CD4-positive, alpha-beta T cell treated with Interleukin-6 for 4 hours (primary cell): ENCODE measurements around the gene NCF4.
A peak's percentile ranks its signal among the peaks of the same experiment; 100 is the strongest.

ENCODE experiments used
- DNase-seq: peaks from one replicate; pipeline ENCODE4 v3.0.0-alpha.2; 2020; ENCODE audit warnings: mixed read lengths

NCF4 gene

DNA sequence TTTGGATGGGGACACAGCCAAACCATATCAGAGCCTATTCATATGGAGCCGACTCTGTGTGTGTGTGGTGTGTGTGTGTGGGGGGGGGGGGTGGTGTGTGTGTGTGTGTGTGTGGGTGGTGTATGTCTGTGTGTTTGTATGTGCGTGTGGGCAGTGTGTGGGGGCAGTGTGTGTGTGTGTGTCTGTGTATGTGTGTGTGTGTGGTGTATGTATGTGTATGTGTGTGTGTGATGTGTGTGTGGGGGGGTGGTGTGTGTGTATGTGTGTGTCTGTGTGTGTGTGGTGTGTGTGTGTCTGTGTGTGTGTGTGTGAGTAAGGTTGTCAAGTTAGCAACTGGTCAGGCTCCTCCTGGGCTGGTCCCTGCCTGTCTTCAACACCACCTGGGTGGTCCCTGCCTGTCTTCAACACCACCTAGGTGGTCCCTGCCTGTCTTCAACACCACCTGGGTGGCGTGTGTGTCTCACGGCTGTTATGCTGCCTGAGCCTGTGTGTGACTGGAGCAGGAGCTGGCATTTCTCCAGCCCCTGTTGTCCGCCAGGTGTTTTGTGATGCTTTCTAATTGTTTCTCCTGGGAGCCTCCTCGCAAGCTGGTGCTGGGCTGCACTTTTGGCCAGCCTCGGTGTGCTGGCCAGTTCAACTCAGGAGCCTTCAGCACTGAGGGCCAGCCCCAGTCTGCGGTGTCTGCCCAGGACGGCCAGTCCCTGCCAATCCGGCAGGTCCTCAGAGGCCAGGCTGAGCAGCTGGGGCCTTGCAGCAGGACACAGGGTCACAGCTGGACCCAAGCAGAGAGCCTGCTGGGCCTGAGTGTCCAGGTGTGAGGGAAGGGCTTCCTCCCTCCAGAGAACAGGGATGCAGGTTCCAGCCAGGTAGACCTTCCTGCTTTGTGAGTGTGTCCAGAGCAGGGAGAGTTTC, 22.4 kb upstream of the NCF4 start:
- no peak for DNase-seq

DNA sequence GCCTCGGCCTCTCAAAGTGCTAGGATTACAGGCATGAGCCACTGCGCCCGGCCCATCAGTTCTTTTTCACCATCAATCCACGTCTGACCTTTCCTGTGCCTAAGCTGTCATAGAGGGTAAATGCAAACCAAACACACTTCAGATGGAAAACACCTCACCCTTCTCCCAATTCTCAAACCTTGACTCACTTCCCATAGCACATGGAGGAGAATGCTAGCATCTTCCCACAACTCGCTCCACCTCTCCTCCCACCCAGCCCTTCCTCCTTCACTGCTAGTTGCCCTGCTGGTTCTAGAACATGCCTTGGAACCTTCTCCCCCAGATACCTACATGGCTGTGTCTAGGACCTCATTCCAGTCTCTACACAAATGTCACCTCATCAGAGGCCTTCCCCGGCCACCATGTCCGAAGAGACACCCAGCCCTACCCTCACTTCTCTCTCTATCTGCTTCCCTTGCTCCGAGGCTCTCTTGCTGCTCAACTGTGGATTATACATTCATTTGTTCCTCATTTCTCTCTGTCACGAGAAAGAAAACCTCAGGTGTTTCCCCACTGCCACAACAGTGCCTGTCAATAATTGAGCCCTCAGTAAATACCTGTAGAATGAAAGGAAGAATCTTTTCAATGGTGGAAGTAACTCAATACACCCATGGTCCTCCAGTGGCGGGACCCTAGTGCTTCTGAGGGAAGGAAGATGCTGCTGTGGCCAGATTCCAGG, 21.3 kb upstream of the NCF4 start:
- no peak for DNase-seq

DNA sequence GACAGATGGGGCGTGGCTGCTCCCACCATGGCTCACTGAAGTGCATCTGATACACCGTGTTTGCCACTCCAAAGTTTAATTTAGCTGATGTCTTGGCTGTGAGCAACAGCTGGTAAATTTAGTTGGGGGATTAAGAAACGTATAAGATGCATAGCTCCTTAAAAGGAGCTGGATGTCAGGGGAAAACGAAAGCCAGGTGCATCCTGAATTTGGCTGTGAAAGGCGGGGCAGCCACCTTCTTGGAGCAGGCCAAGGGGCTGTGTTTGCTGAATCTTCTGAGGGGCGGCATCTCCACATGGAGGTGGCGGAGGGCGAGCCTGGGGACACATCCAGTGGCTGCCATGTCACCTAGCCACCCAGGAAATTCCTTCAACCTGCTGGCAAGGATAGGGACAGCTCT, 20.7 kb upstream of the NCF4 start:
- DNase-seq = no peak

DNA sequence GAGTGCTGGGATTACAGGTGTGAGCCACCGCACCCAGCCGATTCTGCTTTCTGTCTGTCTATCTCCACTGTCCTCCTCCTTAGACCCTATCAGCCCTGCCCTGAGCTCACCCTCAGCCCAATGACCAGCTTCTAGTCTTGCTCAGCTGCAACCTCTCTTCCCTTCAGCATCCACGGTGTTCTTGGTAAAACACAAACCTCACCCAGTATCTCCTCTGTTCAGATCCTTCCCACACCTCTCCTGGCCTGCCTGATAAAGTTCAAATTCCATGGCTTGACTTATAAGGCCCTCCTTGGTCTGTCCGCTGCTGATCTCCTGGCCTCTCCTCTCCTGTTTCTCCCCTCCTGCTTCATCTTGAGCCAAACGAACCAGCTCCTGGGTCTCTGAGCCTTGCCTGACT, 14.5 kb upstream of the NCF4 start:
- DNase-seq = no peak

DNA sequence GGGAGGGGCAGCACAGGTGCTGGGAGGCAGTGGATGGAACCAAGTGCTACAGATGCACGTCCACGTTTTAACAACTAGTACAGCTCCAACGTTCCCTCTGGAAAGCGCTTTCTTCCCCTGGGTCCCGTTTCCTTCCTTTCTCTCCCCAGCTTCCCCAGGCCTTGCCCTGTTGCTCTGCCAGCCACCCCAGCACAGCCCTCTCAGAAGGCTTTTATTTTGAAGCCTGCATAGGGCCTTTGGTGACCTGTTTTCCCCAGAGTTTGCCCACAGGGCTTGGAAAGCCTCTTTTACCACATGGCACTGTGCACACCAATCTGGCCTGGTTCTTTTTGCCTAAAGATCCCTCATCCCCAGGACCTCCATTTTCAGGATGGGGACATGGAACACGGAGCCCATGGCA, 13.9 kb upstream of the NCF4 start:
- DNase-seq = no peak

DNA sequence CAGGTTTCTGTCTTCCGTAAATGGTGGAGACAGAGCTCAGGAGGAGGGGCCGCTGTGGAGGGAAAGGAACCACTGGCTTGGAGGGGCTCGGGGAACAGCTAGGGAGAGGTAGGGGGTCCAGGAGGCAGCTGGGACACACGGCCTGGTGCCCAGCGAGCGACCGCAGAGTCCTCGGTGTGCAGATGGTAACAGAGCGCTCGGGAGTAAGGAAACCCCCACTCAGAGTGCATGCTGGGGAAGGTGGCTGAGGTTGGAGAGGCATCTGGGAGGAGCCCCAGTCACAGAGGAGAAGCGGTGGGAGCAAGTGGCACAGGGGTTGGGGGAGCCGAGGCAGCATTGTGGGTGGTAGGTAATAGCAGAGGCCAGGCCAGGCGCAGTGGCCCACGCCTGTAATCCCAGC, 10.8 kb upstream of the NCF4 start:
- no peak for DNase-seq

DNA sequence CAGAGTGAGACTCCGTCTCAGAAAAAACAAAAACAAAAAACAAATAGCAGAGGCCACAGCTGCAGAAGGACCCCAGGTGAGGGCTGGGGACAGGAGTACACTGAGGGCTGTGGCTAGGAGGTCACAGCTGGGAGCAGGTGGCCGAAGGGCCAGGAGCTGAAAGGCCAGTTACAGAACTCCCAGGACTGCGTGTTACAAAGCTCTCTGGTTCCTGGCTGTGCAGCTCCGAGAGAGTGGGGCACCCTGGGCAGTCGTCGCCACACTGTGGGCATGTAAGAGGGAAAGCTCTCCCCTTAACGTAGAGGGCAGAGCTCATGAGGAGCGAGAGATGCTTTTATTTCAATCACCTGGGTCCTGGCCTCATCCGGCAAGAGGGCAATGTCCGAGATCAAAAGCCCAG, 10.1 kb upstream of the NCF4 start:
- no peak for DNase-seq

DNA sequence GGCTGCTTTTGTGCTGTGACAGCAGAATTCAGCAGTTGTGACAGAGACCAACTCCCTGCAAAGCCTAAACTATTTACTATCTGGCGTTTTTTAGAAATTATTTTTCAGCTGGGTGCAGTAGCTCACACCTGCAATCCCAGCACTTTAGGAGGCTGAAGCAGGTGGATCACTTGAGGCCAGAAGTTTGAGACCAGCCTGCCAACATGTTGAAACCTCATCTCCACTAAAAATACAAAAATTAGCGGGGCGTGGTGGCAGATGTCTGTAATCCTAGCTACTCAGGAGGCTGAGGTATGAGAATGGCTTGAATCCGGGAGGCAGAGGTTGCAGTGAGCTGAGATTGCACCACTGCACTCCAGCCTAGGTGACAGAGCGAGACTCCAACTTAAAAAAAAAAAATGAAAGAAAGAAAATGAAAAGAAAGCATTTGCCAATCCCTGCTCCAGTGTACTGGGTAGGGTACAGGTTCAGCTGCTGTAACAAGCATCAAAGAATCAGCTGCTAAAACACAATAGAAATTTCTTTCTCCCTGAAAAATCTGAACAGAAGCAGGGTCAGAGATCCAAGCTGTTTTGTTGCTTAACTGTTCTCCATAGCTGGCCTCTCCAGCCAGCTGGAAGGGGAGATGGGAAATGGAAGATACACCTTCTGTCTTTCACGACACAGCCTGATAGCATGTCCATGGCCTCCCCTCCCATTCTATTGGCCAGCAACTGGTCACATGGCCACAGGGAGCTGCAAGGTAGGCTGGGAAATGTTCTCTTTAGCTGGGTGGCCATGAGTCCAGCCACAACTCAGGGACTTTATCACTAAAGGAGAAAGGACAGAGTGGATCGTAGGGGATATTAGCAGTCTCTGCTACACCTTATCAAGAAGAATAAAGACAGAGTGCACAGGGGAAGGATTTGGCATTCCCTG, 8.5 kb upstream of the NCF4 start:
- DNase-seq = no peak

DNA sequence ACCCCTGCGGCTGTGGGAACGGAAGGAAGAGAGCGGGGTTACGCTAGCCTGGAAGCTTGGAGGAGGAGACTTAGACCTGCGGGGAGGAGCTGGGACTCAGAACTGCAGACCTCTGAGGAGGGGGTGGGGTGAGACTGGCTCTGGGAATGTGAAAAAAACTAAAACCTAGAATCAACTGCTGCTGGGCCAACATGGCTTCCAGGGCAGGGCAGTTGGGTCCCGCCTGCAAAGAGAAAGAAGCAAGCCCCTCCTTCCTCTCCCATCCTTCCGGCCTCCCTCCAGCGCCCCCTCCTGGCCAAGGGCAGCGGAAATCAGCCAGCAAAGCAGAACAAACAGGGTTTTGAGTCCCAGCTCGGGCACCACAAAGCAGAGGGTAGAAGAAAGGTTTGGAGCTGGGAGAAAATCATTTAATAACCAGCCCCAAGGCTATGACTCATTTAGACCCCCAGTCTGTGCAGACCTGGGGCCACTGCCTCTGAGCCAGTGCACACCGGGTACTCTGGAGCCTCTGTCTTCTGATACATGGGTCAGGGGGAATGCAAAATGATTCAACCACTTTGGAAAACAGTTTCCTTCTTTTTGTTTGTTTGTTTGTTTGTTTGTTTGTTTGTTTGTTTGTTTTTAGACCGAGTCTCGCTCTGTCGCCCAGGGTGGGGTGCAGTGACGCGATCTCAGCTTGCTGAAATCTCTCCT, 7.3 kb upstream of the NCF4 start:
- peak; percentile 89 for DNase-seq

DNA sequence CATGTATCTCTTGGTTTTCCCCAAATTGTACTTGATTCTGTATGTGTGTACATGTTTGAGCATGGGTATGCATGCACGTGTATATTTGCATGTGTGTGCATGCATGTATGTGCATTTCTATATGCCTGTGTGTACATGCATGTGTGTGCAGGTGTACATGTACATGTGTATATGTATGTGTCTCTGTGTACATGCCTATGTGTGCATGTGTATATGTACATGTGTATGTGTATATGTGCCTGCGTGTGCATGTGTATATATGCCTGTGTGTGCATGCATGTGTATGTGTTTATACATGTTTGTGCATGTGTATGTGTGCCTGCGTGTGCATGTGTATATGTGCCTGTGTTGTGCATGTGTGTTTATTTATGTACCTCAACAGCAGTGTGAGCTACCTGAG, 5.3 kb upstream of the NCF4 start:
- no peak for DNase-seq

DNA sequence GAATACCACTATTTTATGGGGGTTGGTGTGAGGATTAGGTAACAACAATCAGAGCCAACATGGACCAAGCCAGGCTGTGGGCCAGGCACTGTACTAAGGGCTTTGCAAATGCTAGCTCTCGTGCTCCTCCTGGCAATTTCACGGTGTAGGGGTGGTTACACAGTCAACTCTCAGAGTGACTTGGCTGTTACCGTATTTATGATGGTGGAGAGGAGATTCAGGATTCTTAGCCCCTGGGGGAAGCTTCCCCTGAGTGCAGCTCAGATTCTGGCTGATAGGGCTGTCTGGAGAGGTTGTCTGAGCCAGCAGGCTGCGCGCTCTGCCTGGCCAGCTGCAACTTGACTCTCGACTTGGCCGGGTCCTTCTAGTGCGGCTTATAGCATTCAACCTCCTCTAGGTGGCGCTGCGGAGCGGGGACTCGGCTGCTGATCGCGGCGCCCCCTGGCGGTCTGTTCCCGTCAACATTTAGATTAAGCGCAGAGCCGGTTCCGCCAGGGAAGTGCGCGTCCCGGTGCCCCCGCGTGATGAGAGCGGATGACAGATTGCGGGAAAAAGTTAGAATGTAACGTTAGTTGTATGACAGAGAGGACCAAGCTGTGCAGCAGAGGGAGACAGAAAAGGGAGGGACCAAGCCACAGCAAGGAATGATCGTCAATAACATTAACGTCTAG, 4.5 kb upstream of the NCF4 start:
- DNase-seq = peak; percentile 97

DNA sequence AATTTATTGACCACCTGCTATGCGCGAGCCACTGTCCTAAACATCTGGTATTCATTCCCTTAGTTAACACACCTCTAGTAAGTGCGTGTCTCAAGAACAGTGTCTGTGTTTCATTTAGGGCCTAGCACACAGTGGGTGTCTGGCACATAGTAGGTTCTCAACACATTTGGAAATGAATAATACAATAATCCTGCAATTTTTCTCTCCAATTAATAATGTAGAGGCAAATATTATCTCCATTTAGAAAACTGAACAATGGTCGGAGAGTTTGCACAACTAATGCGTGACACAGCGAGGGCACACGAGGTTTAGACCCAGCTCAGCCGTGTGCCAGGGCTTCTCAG, 4.0 kb upstream of the NCF4 start:
- DNase-seq = no peak

DNA sequence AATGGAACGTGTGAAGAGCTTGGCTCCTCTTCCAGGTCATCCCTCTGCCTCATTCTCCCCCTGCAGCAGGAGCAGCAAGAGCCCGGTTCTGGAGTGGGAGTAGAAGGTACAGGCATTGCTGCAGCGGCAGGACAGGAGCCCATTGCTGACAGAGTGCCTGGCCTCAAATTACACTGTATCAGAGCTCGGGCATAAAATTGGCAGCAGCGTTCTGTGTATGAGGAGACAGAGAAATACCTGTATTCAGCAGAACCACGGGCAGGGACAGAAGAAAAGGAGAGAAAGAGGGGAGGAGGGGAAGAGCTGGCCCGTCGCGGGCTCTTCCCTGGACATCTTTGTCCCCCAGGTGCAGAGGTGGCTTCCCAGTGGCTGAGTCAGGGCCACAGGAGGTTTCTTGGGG, 2.6 kb upstream of the NCF4 start:
- DNase-seq = no peak

DNA sequence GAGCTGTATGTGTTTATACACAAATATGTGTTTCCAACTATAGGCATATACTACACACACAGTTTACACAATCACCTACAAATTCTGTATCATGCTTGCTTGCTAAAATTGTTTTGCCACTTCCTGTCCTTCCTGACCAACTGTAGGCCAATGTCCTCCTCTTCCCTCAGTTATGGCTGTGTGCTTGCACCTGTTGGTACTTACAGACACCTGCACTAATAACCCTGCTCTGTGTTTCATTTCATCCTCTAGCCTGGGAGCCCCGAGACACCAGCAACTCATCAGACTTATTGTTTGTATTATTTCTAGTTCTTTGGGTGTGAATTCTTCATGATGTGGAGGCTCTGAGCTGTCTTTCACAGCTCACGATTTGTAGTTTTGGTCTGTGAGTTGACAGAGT, 1.8 kb upstream of the NCF4 start:
- DNase-seq = no peak

DNA sequence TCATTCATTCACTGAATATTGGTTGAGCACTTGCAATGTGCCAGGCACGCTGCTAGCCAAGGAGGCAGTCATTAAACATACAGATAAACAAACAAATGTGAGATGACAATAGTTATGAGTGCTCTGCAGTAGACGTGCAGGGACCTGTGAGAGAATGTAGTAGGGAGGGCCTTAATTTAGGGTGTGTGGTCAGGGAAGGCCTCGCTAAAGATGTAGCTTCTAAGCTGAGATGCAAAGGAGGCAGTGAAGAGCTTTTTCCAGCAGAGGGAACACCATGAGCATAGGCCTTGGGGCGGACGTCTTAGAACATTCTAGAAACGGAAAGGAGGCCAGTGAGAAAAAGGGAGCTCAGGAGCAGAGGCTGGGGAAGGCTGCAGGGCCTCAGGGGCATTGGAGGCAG, 789 bp upstream of the NCF4 start:
- no peak for DNase-seq

DNA sequence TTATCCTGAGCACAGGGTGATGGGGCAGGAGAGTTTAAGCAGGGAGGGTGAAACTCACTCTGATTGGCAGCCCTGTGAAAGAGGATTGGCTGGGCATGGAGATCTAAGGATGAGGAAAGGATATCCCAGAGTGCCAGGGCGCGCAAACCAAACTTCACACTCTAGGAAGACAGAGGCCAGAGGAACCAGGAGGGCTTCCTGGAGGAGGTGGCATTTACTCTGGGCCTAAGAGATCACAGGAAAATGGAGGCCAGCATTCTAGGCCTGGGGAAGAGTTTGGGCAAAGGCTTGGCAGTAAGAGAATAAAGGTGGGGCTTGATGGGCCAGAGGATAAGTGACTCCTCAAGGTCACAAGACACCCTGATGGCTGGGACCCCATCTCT, 377 bp upstream of the NCF4 start:
- DNase-seq = no peak

DNA sequence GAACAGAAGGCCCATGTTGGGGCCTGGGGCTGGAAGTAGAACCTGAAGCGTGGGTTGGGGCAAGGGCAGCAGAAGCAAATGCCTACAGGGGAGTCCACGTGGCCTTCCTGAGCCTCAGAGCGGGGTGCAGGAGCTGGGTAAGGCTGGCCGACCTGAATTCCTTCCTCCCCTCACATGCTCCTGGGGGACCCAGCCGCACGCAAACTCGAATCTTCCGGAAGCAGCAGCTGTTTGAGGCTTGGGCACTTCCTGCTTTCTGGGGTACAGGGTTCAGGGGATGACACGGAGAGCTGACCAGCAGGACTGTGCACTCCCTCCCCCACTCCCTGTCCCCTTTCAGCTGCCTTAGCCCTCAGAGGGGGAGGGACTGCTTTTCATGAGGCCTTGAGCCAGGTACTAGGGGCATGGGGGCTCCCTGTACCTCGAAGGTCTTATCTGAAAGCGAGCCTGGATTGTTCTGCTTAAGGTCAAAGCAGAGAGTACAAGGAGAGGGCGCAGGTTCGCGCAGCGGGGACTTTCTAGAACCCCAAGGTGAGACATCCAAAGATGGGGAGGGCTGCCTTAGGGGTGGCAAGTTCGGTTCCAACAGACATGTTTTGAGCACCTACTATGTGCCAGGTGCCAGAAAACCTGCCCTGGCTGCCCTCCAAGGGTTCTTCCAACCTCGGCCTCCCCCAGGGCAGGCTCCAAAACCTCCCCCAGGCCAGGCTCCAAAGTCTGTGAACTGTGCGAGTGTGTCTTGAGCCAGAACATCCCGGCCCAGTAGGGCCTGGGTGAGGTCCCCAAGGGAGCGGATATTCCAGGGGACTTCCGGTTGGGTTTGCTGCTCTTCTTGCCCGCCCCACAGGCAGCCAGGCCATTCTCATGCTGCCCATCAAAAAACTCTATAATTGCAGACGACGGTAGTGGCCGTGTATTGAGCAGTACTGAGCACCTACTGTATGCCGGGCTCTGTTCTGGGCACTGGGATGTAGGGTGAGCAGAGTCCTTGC, 1.7 kb downstream of the NCF4 start:
- peak; percentile 8 for DNase-seq

DNA sequence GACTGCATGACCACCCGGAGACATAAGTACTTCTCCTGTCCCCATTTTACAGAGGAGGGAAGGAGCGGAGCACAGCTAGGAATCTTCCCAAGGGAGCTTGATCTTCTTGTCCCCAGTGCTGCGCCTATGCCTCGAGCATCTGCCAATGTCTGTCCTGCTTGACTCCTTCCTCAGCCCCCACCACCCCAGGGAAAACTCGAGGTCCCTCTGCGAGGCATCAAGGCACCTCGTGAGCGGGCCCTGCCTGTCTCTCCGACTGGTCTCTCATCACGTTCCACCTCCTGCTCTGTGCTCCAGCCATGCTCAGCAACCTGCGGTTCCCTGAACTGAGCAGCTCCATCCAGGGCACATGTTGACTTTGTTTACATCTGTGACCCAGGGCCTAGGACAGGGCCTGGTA, 2.5 kb downstream of the NCF4 start:
- no peak for DNase-seq

DNA sequence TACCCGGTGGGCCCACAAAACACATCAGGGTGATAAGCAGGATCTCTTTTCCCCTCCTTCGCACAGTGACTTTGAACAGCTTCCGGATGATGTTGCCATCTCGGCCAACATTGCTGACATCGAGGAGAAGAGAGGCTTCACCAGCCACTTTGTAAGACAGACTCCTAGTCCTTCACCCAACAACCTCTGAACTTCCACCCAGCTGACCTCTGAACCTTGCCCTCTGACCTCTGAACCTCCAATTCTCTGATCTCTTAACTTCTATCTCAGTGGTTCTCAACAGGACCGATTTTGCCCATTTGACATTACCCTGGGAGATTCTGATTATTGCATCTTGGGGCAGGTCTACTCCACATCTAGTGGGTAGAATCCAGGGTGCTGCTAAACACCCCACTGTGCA, 3.2 kb downstream of the NCF4 start:
- no peak for DNase-seq

DNA sequence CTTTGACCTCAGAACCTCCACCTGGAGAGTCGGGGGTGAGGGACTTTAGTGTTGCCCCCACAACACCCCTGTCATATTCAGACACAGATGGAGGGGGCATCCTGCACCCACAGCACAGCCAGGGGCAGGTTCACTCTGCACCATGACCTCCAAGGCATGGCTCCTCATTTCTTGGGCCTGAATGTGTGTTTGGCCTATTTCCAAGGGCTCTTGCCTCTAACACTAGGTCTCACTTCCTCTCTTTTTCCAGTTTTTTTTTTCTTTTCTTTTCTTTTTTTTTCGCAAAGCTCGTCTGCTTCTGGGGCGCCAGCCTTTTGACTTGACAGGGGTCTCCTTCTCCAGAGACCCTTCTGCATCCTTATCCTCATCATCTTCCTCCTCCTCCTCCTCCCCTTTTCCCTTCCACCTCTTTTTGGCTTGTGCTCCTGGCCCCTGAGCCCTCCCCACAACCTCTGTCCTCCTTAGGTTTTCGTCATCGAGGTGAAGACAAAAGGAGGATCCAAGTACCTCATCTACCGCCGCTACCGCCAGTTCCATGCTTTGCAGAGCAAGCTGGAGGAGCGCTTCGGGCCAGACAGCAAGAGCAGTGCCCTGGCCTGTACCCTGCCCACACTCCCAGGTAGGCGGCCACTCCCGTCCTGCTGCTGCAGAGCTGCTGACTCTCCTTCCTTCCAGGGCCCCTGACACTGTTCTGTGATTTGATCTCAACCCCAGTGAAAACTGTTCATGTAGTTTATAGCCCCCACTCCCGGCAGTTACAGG, 3.8 kb downstream of the NCF4 start:
- DNase-seq = no peak
